H1 (cell line): ENCODE data around the gene APOBEC2. TPM values are rescaled to one million over a fixed set of nuclear protein-coding genes. Genes with fewer than 3 reads are reported as not detected.
A peak's percentile ranks its signal among the peaks of the same experiment; 100 is the strongest.

Experiments used
- CTCF ChIA-PET: fragments of 300-600 bp; sonication (Branson Sonifier 250); formaldehyde crosslinking; loops from one replicate; lab custom pipeline; 2021; ENCODE audit not compliant: partially characterized antibody; lab: Charles Lee
- POLR2A ChIA-PET: fragments of 300-600 bp; sonication (Branson Sonifier 250); formaldehyde crosslinking; loops from one replicate; lab custom pipeline; 2021; ENCODE audit warnings: inconsistent platforms; ENCODE audit not compliant: partially characterized antibody; lab: Charles Lee
- DNase-seq, 2 experiments: peaks; one replicate each; pipeline versions ENCODE4 v3.0.0 to v3.0.0-alpha.2; 2010 to 2022; ENCODE audit warnings: low spot score in 2 of 2, low read depth in 1 of 2, mixed read lengths in 1 of 2
- FAIRE-seq: peaks from 2 replicates; lab custom pipeline; 2011; peaks lifted over from hg19 to GRCh38; lab: Jason Lieb, UNC
- H2AFZ ChIP-seq: 2 replicates; pipeline ENCODE4 v1.8.1; 2012; ENCODE audit warnings: low read length, inconsistent platforms
- H2AK5ac ChIP-seq: 2 replicates; pipeline ENCODE4 v1.6.1; 2013; ENCODE audit warnings: low read depth, low read length
- H2BK120ac ChIP-seq: replicated peaks from 2 replicates; pipeline ENCODE3; 2013; ENCODE audit warnings: low read depth, low read length, inconsistent platforms
- H2BK12ac ChIP-seq: 2 replicates; pipeline ENCODE4 v1.6.1; 2013; ENCODE audit warnings: low read depth, low read length
- H2BK15ac ChIP-seq: 2 replicates; pipeline ENCODE4 v1.6.1; 2013; ENCODE audit warnings: low read length
- H2BK20ac ChIP-seq: 2 replicates; pipeline ENCODE4 v1.6.1; 2013; ENCODE audit warnings: low read length
- H2BK5ac ChIP-seq: 2 replicates; pipeline ENCODE4 v1.6.1; 2013; ENCODE audit warnings: low read depth, low read length
- H3K14ac ChIP-seq: 2 replicates; pipeline ENCODE4 v1.6.1; 2013; ENCODE audit warnings: inconsistent platforms; ENCODE audit not compliant: insufficient read length
- H3K18ac ChIP-seq: 2 replicates; pipeline ENCODE4 v1.6.1; 2013; ENCODE audit warnings: low read length; ENCODE audit errors: extremely low read depth
- H3K23ac ChIP-seq: 2 replicates; pipeline ENCODE4 v1.6.1; 2013; ENCODE audit warnings: inconsistent platforms; ENCODE audit not compliant: insufficient read length
- H3K23me2 ChIP-seq: 2 replicates; pipeline ENCODE4 v1.6.1; 2013; ENCODE audit warnings: low read depth, low read length
- H3K27ac ChIP-seq: 2 replicates; pipeline ENCODE4 v1.6.1; 2011; ENCODE audit warnings: low read depth, low read length, inconsistent platforms
- H3K27me3 ChIP-seq, 4 experiments: replicated peaks in 1 of 4; 1 replicate in 1 of 4; 2 replicates in 3 of 4; pipeline versions ENCODE4 v1.6.1 to v1.8.1; 2011 to 2013; ENCODE audit warnings: low read length in 3 of 4, mild to moderate bottlenecking in 3 of 4, inconsistent platforms in 2 of 4, mixed read lengths in 2 of 4, moderate library complexity in 1 of 4; ENCODE audit not compliant: control insufficient read depth in 3 of 4, insufficient read depth in 3 of 4; ENCODE audit errors: extremely low read depth in 1 of 4
- H3K36me3 ChIP-seq, 4 experiments: 2 replicates each; pipeline versions ENCODE4 v1.6.1 to v1.8.1; 2011 to 2013; ENCODE audit warnings: mild to moderate bottlenecking in 4 of 4, low read length in 3 of 4, moderate library complexity in 2 of 4, control low read depth in 1 of 4, inconsistent platforms in 1 of 4; ENCODE audit not compliant: insufficient read depth in 4 of 4, control insufficient read depth in 2 of 4
- H3K4ac ChIP-seq: replicated peaks from 2 replicates; pipeline ENCODE3; 2013; ENCODE audit warnings: low read length, low read depth, mixed read lengths, inconsistent platforms; ENCODE audit not compliant: insufficient read length
- H3K4me1 ChIP-seq, 4 experiments: replicated peaks in 1 of 4; 1 replicate in 1 of 4; 2 replicates in 3 of 4; pipeline versions ENCODE4 v1.6.1 to v1.8.1; 2011 to 2013; ENCODE audit warnings: low read length in 3 of 4, inconsistent platforms in 2 of 4, mixed read lengths in 1 of 4; ENCODE audit not compliant: insufficient read depth in 4 of 4, control insufficient read depth in 3 of 4
- H3K4me2 ChIP-seq, 2 experiments: 2 replicates each; pipeline versions ENCODE4 v1.6.1 to v1.8.1; 2011 to 2013; ENCODE audit warnings: low read depth in 2 of 2, low read length in 2 of 2, control low read depth in 1 of 2, inconsistent platforms in 1 of 2, mild to moderate bottlenecking in 1 of 2; ENCODE audit not compliant: insufficient read depth in 1 of 2
- H3K4me3 ChIP-seq, 4 experiments: fragments of 200-600, 300-600 bp in 1 of 4; sonication (generic), shearing (Covaris generic), sonication (Bioruptor Twin) in 1 of 4; 2 replicates each; pipeline versions ENCODE4 v1.5.1 to v1.8.1; 2011 to 2016; ENCODE audit warnings: low read length in 4 of 4, low read depth in 3 of 4, control low read depth in 2 of 4, inconsistent platforms in 2 of 4, mild to moderate bottlenecking in 2 of 4, mixed read lengths in 1 of 4, moderate library complexity in 1 of 4; ENCODE audit not compliant: insufficient read depth in 2 of 4; ENCODE audit errors: extremely low read depth in 1 of 4
- H3K56ac ChIP-seq: replicated peaks from 2 replicates; pipeline ENCODE3; 2013; ENCODE audit warnings: low read depth, mild to moderate bottlenecking, mixed read lengths, low read length, inconsistent platforms; ENCODE audit not compliant: insufficient read length
- H3K79me1 ChIP-seq: 2 replicates; pipeline ENCODE4 v1.6.1; 2013; ENCODE audit warnings: low read depth, low read length, control low read depth
- H3K79me2 ChIP-seq, 2 experiments: 2 replicates each; pipeline versions ENCODE4 v1.6.1 to v1.8.1; 2012 to 2013; ENCODE audit warnings: low read length in 2 of 2, mild to moderate bottlenecking in 2 of 2, inconsistent platforms in 1 of 2; ENCODE audit not compliant: insufficient read depth in 2 of 2, control insufficient read depth in 1 of 2
- H3K9ac ChIP-seq, 4 experiments: replicated peaks in 1 of 4; 1 replicate in 1 of 4; 2 replicates in 3 of 4; pipeline versions ENCODE4 v1.6.1 to v1.8.1; 2011 to 2013; ENCODE audit warnings: low read depth in 3 of 4, low read length in 3 of 4, control low read depth in 2 of 4, mild to moderate bottlenecking in 2 of 4, moderate library complexity in 2 of 4, inconsistent platforms in 1 of 4; ENCODE audit errors: extremely low read depth in 1 of 4
- H3K9me3 ChIP-seq, 2 experiments: 2 replicates each; pipeline versions ENCODE4 v1.6.1 to v1.8.1; 2012 to 2013; ENCODE audit warnings: mild to moderate bottlenecking in 2 of 2, moderate library complexity in 2 of 2, control low read depth in 1 of 2, inconsistent platforms in 1 of 2, low read depth in 1 of 2, low read length in 1 of 2, mixed read lengths in 1 of 2; ENCODE audit not compliant: insufficient read depth in 2 of 2
- H4K20me1 ChIP-seq, 2 experiments: replicated peaks in 1 of 2; 2 replicates each; pipeline versions ENCODE3 to v1.8.1; 2011 to 2013; ENCODE audit warnings: inconsistent platforms in 2 of 2, low read length in 2 of 2, mild to moderate bottlenecking in 1 of 2; ENCODE audit not compliant: insufficient read depth in 2 of 2, control insufficient read depth in 1 of 2
- H4K5ac ChIP-seq: 2 replicates; pipeline ENCODE4 v1.6.1; 2013; ENCODE audit warnings: low read length, low read depth, mixed read lengths, inconsistent platforms; ENCODE audit not compliant: insufficient read length
- H4K8ac ChIP-seq: 2 replicates; pipeline ENCODE4 v1.8.0; 2013; ENCODE audit warnings: mild to moderate bottlenecking, moderate library complexity, low read length, inconsistent platforms; ENCODE audit not compliant: insufficient read depth; ENCODE audit errors: extremely low read depth
- H4K91ac ChIP-seq: replicated peaks from 2 replicates; pipeline ENCODE3; 2013; ENCODE audit warnings: low read length, mixed read lengths, inconsistent platforms; ENCODE audit not compliant: insufficient read length
- ATF2 ChIP-seq: IDR thresholded peaks from 2 replicates; pipeline ENCODE4 v1.6.1; 2012; ENCODE audit warnings: low read length, inconsistent platforms
- CHD1 ChIP-seq: IDR thresholded peaks from 2 replicates; pipeline ENCODE4 v1.6.1; 2012; ENCODE audit warnings: low read depth, low read length, improper control_type of control experiment
- CHD2 ChIP-seq: IDR thresholded peaks from 2 replicates; pipeline ENCODE4 v1.6.1; 2012; ENCODE audit warnings: low read length, improper control_type of control experiment
- CREB1 ChIP-seq: IDR thresholded peaks from 2 replicates; pipeline ENCODE4 v1.6.1; 2012; ENCODE audit warnings: inconsistent platforms
- EGR1 ChIP-seq: IDR thresholded peaks from 2 replicates; pipeline ENCODE4 v1.6.1; 2011; ENCODE audit warnings: low read depth, low read length, borderline replicate concordance
- GTF2F1 ChIP-seq: IDR thresholded peaks from 2 replicates; pipeline ENCODE4 v1.6.1; 2012; ENCODE audit warnings: low read depth, low read length, improper control_type of control experiment, borderline replicate concordance
- MAFK ChIP-seq: IDR thresholded peaks from 2 replicates; pipeline ENCODE4 v1.6.1; 2012; ENCODE audit warnings: low read depth, mild to moderate bottlenecking, improper control_type of control experiment, low read length
- NANOG ChIP-seq: IDR thresholded peaks from 2 replicates; pipeline ENCODE4 v1.6.1; 2011; ENCODE audit warnings: low read length, low read depth, mild to moderate bottlenecking, inconsistent platforms; ENCODE audit not compliant: insufficient read depth, poor library complexity, severe bottlenecking
- POLR2AphosphoS5 ChIP-seq: IDR thresholded peaks from 2 replicates; pipeline ENCODE4 v1.6.1; 2011; ENCODE audit warnings: low read depth, low read length
- RAD21 ChIP-seq, 2 experiments: IDR thresholded peaks in 1 of 2; conservative IDR thresholded peaks in 1 of 2; 2 replicates each; pipeline ENCODE4 v1.6.1; 2011; ENCODE audit warnings: low read depth in 2 of 2, low read length in 2 of 2, improper control_type of control experiment in 1 of 2, inconsistent platforms in 1 of 2, mild to moderate bottlenecking in 1 of 2, moderate library complexity in 1 of 2
- SP4 ChIP-seq: IDR thresholded peaks from 2 replicates; pipeline ENCODE4 v1.6.1; 2012; ENCODE audit warnings: low read length, inconsistent platforms
- USF2 ChIP-seq: IDR thresholded peaks from 2 replicates; pipeline ENCODE4 v1.6.1; 2011; ENCODE audit warnings: low read length, improper control_type of control experiment
- WGBS, 2 experiments: shearing (Covaris generic) in 1 of 2; methylation state at CpG; one replicate each; pipeline versions ENCODE4 v1.1.6 to v1.1.7; 2013 to 2015; ENCODE audit warnings: low lambda C conversion rate in 2 of 2, mixed read lengths in 2 of 2, inconsistent platforms in 1 of 2, low coverage in 1 of 2, missing lambda C conversion rate in 1 of 2; ENCODE audit not compliant: insufficient replicate concordance in 2 of 2, insufficient coverage in 1 of 2, insufficient read length in 1 of 2; ENCODE audit errors: extremely low coverage in 1 of 2, missing lambda C conversion rate in 1 of 2; 5-methylcytosine and 5-hydroxymethylcytosine counted together
- polyA plus RNA-seq, 7 experiments: library from polyadenylated mRNA; depleted of rRNA in 3 of 7; stranded (reverse) in 5 of 7; unstranded in 2 of 7; fragments of >200 nt in 5 of 7; fragments of 200-250 nt in 2 of 7; gene quantifications; 1 replicate in 5 of 7; 2 replicates in 1 of 7; 4 replicates in 1 of 7; pipeline versions ENCODE4 v1.2.1 to v1.2.3, GENCODE V29; 2011 to 2013; ENCODE audit warnings: missing spikeins in 2 of 7, mixed read lengths in 2 of 7
- total RNA-seq: library from RNA; stranded (reverse); fragmentation: NEBNext Ultra II Directional; extraction: Animal tissue kit (Norgen Biotek cat#: 25700); gene quantifications from 2 replicates; pipeline ENCODE4 v1.2.1, GENCODE V29; 2021

APOBEC2 gene
- total and polyA plus RNA-seq, 2 of the 8 experiments (the other 6 are each of a cell fraction or from before 2014, with no cell fraction given), result not detected

- FAIRE-seq (no peak), DNase-seq (peak in 1 of 2 experiments; percentile 35)
- no peaks in the 10 kb centered on the region for H3K79me2 ChIP-seq
- H4K8ac ChIP-seq, result no peak overlapping the region
- no peak overlapping the region for H2BK12ac ChIP-seq
- ChIA-PET CTCF (interaction anchor here (0.5 to 2.6 kb wide), 5 partner anchors 10 to 1731 kb away, joined by 3 to 18 read pairs (median 6); partner anchors contain the start of gene UNC5CL), POLR2A (interaction anchor here (1.8 kb wide), 1 partner anchor 11 kb away, joined by 4 read pairs; the partner anchor contains the start of gene UNC5CL)
- no peaks in the 10 kb centered on the region for H3K23me2 ChIP-seq
- no peak overlapping the region for H3K56ac ChIP-seq
- H4K20me1 ChIP-seq, result no peaks in the 10 kb centered on the region
- no peaks in the 10 kb centered on the region for H3K79me1 ChIP-seq
- no peak overlapping the region for H2AK5ac ChIP-seq
- no peak overlapping the region for H2BK5ac ChIP-seq
- 79% methylated on average over 7 of the region's 7 CpGs; no CpG with 5 or more reads in 1 of the 2 experiments for WGBS, 2 experiments
- H3K4me3 ChIP-seq, result no peak overlapping the region
- H3K27me3 ChIP-seq, result no peaks in the 10 kb centered on the region
- H3K4me2 ChIP-seq, result no peak overlapping the region
- no peak overlapping the region for H3K4ac ChIP-seq
- no peak overlapping the region for H2AFZ ChIP-seq
- no peak overlapping the region for H4K5ac ChIP-seq
- H3K18ac ChIP-seq, result no peak overlapping the region
- H3K23ac ChIP-seq, result no peak overlapping the region
- no peak overlapping the region for H2BK15ac ChIP-seq
- H3K36me3 ChIP-seq, result no peaks in the 10 kb centered on the region
- H3K9me3 ChIP-seq, result no peaks in the 10 kb centered on the region
- H2BK20ac ChIP-seq, result no peak overlapping the region
- H3K4me1 ChIP-seq, result peaks cover 0 to 5% (median 0%) of the 10 kb centered on the region in 4 experiments; a peak in 2 of 7 replicates
- no peak overlapping the region for H3K9ac ChIP-seq
- no peak overlapping the region for H2BK120ac ChIP-seq
- H3K27ac ChIP-seq, result no peak overlapping the region
- no peak overlapping the region for H4K91ac ChIP-seq
- H3K14ac ChIP-seq, result no peak overlapping the region
- TF ChIP-seq CHD2, result no peak
- TF ChIP-seq EGR1, result no peak
- no peak for TF ChIP-seq RAD21 (IDR thresholded peaks at IDR 0.05 in 1 of 2, conservative IDR thresholded peaks at IDR 0.05 in 1 of 2; ENCODE audit: low read depth in 2 of 2, low read length in 2 of 2)
- no peak for TF ChIP-seq POLR2AphosphoS5
- TF ChIP-seq SP4, result no peak
- no peak for TF ChIP-seq ATF2
- no peak for TF ChIP-seq NANOG
- no peak for TF ChIP-seq CHD1
- no peak for TF ChIP-seq MAFK
- TF ChIP-seq CREB1, result no peak
- TF ChIP-seq USF2, result no peak
- TF ChIP-seq GTF2F1, result no peak
These were observed 3.0 kb upstream of the APOBEC2 start for GRCh38 chr6:41049955-41050354.
